ENCODE data around the gene ADAMTS16. TPM values are rescaled to one million over a fixed set of nuclear protein-coding genes. Genes with fewer than 3 reads are reported as not detected.

The ADAMTS16 gene
- total and polyA plus RNA-seq, 9 of the 15 experiments (the other 6 are each of a cell fraction or from before 2014, with no cell fraction given): not detected

- Histone ChIP-seq H3K4me3 (no peak overlapping the region), H2AFZ (ENCODE audit: low read depth, low read length) (peak overlapping the region; percentile 38; the same call in 1 of the 2 replicates), H3K36me3 (ENCODE audit: control insufficient read depth, insufficient read depth, low read length) (no peaks in the 10 kb centered on the region), H3K9ac (ENCODE audit: insufficient read depth in 1 of 2, low read depth in 2 of 2, low read length in 2 of 2) (no peak overlapping the region), H3K9me1 (ENCODE audit: control insufficient read depth, insufficient read depth, low read length) (no peaks in the 10 kb centered on the region), H3K9me3 (replicated peaks; ENCODE audit: control insufficient read depth, insufficient read depth, low read depth, low read length) (no peaks in the 10 kb centered on the region), H3K4me2 (ENCODE audit: insufficient read depth, low read length) (no peak overlapping the region; the same call in 1 of the 2 replicates), H4K20me1 (replicated peaks; ENCODE audit: control insufficient read depth, insufficient read depth, low read length) (no peaks in the 10 kb centered on the region), H3K27ac (ENCODE audit: extremely low read depth, low read depth, low read length) (no peak overlapping the region), H3K4me1 (replicated peaks in 1 of 2; ENCODE audit: control insufficient read depth in 2 of 2, insufficient read depth in 2 of 2, low read length in 2 of 2) (peaks cover 0 to 28% of the 10 kb centered on the region in 2 experiments; a peak in 3 of 5 replicates), H3K27me3 (ENCODE audit: control insufficient read depth in 2 of 2, insufficient read depth in 2 of 2, low read length in 2 of 2) (0 out of 5 replicates have a peak, but pooled peaks cover 0 to 3% of the 10 kb centered on the region in 2 experiments), H3K79me2 (ENCODE audit: control insufficient read depth, insufficient read depth, low read length) (no peaks in the 10 kb centered on the region)
- intact Hi-C loops (cut with micrococcal nuclease): no loop called here
- CTCF ChIA-PET (ENCODE audit: low intra/inter-chr PET ratio): no interaction called here
- POLR2A ChIA-PET: no interaction called here
- DNase-seq (ENCODE audit: extremely low read depth in 1 of 4, low spot score in 3 of 4) (no peak), FAIRE-seq (peak; percentile 67), ATAC-seq (no peak)
- in situ Hi-C loops (cut with MboI): no loop called here
- TF ChIP-seq GABPA (tag; conservative IDR thresholded peaks at IDR 0.05; ENCODE audit: low read depth) (peak; percentile 28; the same call in 1 of the 2 replicates), ZBTB26 (CRISPR knock-in tag; IDR thresholded peaks at IDR 0.05) (no peak), TRIM24 (IDR thresholded peaks at IDR 0.05) (peak in 1 of 2 experiments; percentile 26; a peak in 1 of 4 replicates)
- 12% methylated on average over 7 of the region's 7 CpGs for WGBS (ENCODE audit: insufficient coverage, low coverage, missing lambda C conversion rate)
- no TSS peak for BruUV-seq (replicated peaks)
Measured at GRCh38 chr5:5347442-5347841, 207.3 kb downstream of the ADAMTS16 start.

GRCh38 chr5:5348135-5348534 lies 208.0 kb downstream of the ADAMTS16 start:
- H4K20me1 ChIP-seq (replicated peaks; ENCODE audit: control insufficient read depth, insufficient read depth, low read length): no peaks in the 10 kb centered on the region
- FAIRE-seq (no peak), ATAC-seq (peak; percentile 63), DNase-seq (ENCODE audit: extremely low read depth in 1 of 4, low spot score in 3 of 4) (no peak)
- in situ Hi-C loops (cut with MboI): no loop called here
- H3K27ac ChIP-seq (ENCODE audit: extremely low read depth, low read depth, low read length): no peak overlapping the region
- intact Hi-C loops (cut with micrococcal nuclease): no loop called here
- CTCF ChIA-PET (ENCODE audit: low intra/inter-chr PET ratio): no interaction called here
- no TSS peak for BruUV-seq (replicated peaks)
- no peaks in the 10 kb centered on the region for H3K79me2 ChIP-seq (ENCODE audit: control insufficient read depth, insufficient read depth, low read length)
- peaks cover 0 to 28% of the 10 kb centered on the region in 2 experiments; a peak in 3 of 5 replicates for H3K4me1 ChIP-seq (replicated peaks in 1 of 2; ENCODE audit: control insufficient read depth in 2 of 2, insufficient read depth in 2 of 2, low read length in 2 of 2)
- H3K9me3 ChIP-seq (replicated peaks; ENCODE audit: control insufficient read depth, insufficient read depth, low read depth, low read length): peaks cover 2% of the 10 kb centered on the region; the same call in 1 of the 2 replicates
- no peak overlapping the region for H3K4me2 ChIP-seq (ENCODE audit: insufficient read depth, low read length)
- peak overlapping the region; percentile 15; the same call in 1 of the 2 replicates for H2AFZ ChIP-seq (ENCODE audit: low read depth, low read length)
- no peak overlapping the region; a peak in 1 of 4 replicates for H3K9ac ChIP-seq (ENCODE audit: insufficient read depth in 1 of 2, low read depth in 2 of 2, low read length in 2 of 2)
- peaks cover 0 to 3% of the 10 kb centered on the region in 2 experiments; a peak in 1 of 5 replicates for H3K27me3 ChIP-seq (ENCODE audit: control insufficient read depth in 2 of 2, insufficient read depth in 2 of 2, low read length in 2 of 2)
- WGBS (ENCODE audit: insufficient coverage, low coverage, missing lambda C conversion rate): 13% methylated on average over 10 of the region's 10 CpGs
- no peak overlapping the region for H3K4me3 ChIP-seq
- no peaks in the 10 kb centered on the region for H3K9me1 ChIP-seq (ENCODE audit: control insufficient read depth, insufficient read depth, low read length)
- POLR2A ChIA-PET: no interaction called here
- H3K36me3 ChIP-seq (ENCODE audit: control insufficient read depth, insufficient read depth, low read length): no peaks in the 10 kb centered on the region
- no peak for TF ChIP-seq DNMT1 (IDR thresholded peaks at IDR 0.05)
- no peak for TF ChIP-seq RFX5 (IDR thresholded peaks at IDR 0.05; ENCODE audit: low read depth, low read length)
- TF ChIP-seq XRCC5 (IDR thresholded peaks at IDR 0.05; ENCODE audit: low read depth, low read length): no peak
- no peak for TF ChIP-seq PATZ1 (CRISPR knock-in tag; IDR thresholded peaks at IDR 0.05; ENCODE audit: borderline replicate concordance)
- TF ChIP-seq ZNF584 (CRISPR knock-in tag; IDR thresholded peaks at IDR 0.05; ENCODE audit: low read depth): 0 out of 2 replicates have a peak, but pooled peaks have one; percentile 39
- peak in 2 of 3 experiments; percentile 4 to 7; a peak in 2 of 6 replicates for TF ChIP-seq CTCF (IDR thresholded peaks at IDR 0.05 in 2 of 3, conservative IDR thresholded peaks at IDR 0.05 in 1 of 3; ENCODE audit: insufficient read depth in 2 of 3, low read depth in 1 of 3, low read length in 3 of 3)
